ENCODE results near the gene TUBA3D. TPM values are rescaled to one million over a fixed set of nuclear protein-coding genes. Genes with fewer than 3 reads are reported as not detected.
"Not testable (repeated sequence)": the region's sequence is repeated elsewhere in the genome, so short reads cannot be mapped to it uniquely, and the experiment has no call there.

Gene TUBA3D
- total RNA-seq, 1 experiment from 2014 or later = not detected

- H3K27me3 ChIP-seq (ENCODE audit: control insufficient read depth, insufficient read depth, low read length); H3K4me1 ChIP-seq (ENCODE audit: control insufficient read depth, insufficient read depth, low read length); POLR2A ChIA-PET; H3K4me3 ChIP-seq (ENCODE audit: low read depth in 2 of 2, low read length in 2 of 2); CTCF ChIA-PET; ATAC-seq; BruUV-seq (replicated peaks); DNase-seq (ENCODE audit: low read depth, low spot score); H3K36me3 ChIP-seq (ENCODE audit: control insufficient read depth, insufficient read depth, low read length); in situ Hi-C loops (cut with HindIII; ENCODE audit: low pct_unique_long_range_greater_than_20kb, low sequenced_read_pairs); H3K9me3 ChIP-seq (ENCODE audit: control insufficient read depth, insufficient read depth, low read depth, low read length); H3K27ac ChIP-seq (ENCODE audit: low read length); intact Hi-C loops (cut with micrococcal nuclease; ENCODE audit: unreplicated experiment): not testable (repeated sequence)
Observed at GRCh38 chr2:131470944-131471343, 5.0 kb upstream of the TUBA3D start.

GRCh38 chr2:131471624-131472023, 4.3 kb upstream of the TUBA3D start:
- CTCF ChIA-PET = not testable (repeated sequence)

GRCh38 chr2:131473266-131473665, 2.7 kb upstream of the TUBA3D start:
- H3K9me3 ChIP-seq (ENCODE audit: control insufficient read depth, insufficient read depth, low read depth, low read length); DNase-seq (ENCODE audit: low read depth, low spot score); in situ Hi-C loops (cut with HindIII; ENCODE audit: low pct_unique_long_range_greater_than_20kb, low sequenced_read_pairs); CTCF ChIA-PET; POLR2A ChIA-PET; H3K4me1 ChIP-seq (ENCODE audit: control insufficient read depth, insufficient read depth, low read length); ATAC-seq; H3K27ac ChIP-seq (ENCODE audit: low read length); H3K27me3 ChIP-seq (ENCODE audit: control insufficient read depth, insufficient read depth, low read length); H3K4me3 ChIP-seq (ENCODE audit: low read depth in 2 of 2, low read length in 2 of 2); intact Hi-C loops (cut with micrococcal nuclease; ENCODE audit: unreplicated experiment); BruUV-seq (replicated peaks); H3K36me3 ChIP-seq (ENCODE audit: control insufficient read depth, insufficient read depth, low read length): not testable (repeated sequence)

More at GRCh38 chr2:131471624-131472023, 4.3 kb upstream of the TUBA3D start:
- H3K9me3 ChIP-seq (ENCODE audit: control insufficient read depth, insufficient read depth, low read depth, low read length); H3K4me1 ChIP-seq (ENCODE audit: control insufficient read depth, insufficient read depth, low read length); intact Hi-C loops (cut with micrococcal nuclease; ENCODE audit: unreplicated experiment); DNase-seq (ENCODE audit: low read depth, low spot score); H3K36me3 ChIP-seq (ENCODE audit: control insufficient read depth, insufficient read depth, low read length); H3K4me3 ChIP-seq (ENCODE audit: low read depth in 2 of 2, low read length in 2 of 2); POLR2A ChIA-PET; ATAC-seq; H3K27ac ChIP-seq (ENCODE audit: low read length); BruUV-seq (replicated peaks); H3K27me3 ChIP-seq (ENCODE audit: control insufficient read depth, insufficient read depth, low read length); in situ Hi-C loops (cut with HindIII; ENCODE audit: low pct_unique_long_range_greater_than_20kb, low sequenced_read_pairs): not testable (repeated sequence)

GRCh38 chr2:131476363-131476762, 444 bp downstream of the TUBA3D start:
- H3K36me3 ChIP-seq (ENCODE audit: control insufficient read depth, insufficient read depth, low read length); H3K27me3 ChIP-seq (ENCODE audit: control insufficient read depth, insufficient read depth, low read length); H3K4me3 ChIP-seq (ENCODE audit: low read depth in 2 of 2, low read length in 2 of 2); BruUV-seq (replicated peaks); CTCF ChIA-PET; ATAC-seq; H3K9me3 ChIP-seq (ENCODE audit: control insufficient read depth, insufficient read depth, low read depth, low read length); H3K27ac ChIP-seq (ENCODE audit: low read length); POLR2A ChIA-PET; DNase-seq (ENCODE audit: low read depth, low spot score); intact Hi-C loops (cut with micrococcal nuclease; ENCODE audit: unreplicated experiment); in situ Hi-C loops (cut with HindIII; ENCODE audit: low pct_unique_long_range_greater_than_20kb, low sequenced_read_pairs); H3K4me1 ChIP-seq (ENCODE audit: control insufficient read depth, insufficient read depth, low read length): not testable (repeated sequence)

- DNase-seq (ENCODE audit: low read depth, low spot score); POLR2A ChIA-PET; in situ Hi-C loops (cut with HindIII; ENCODE audit: low pct_unique_long_range_greater_than_20kb, low sequenced_read_pairs); H3K36me3 ChIP-seq (ENCODE audit: control insufficient read depth, insufficient read depth, low read length); ATAC-seq; H3K27ac ChIP-seq (ENCODE audit: low read length); intact Hi-C loops (cut with micrococcal nuclease; ENCODE audit: unreplicated experiment); CTCF ChIA-PET; H3K4me3 ChIP-seq (ENCODE audit: low read depth in 2 of 2, low read length in 2 of 2); BruUV-seq (replicated peaks); H3K4me1 ChIP-seq (ENCODE audit: control insufficient read depth, insufficient read depth, low read length); H3K27me3 ChIP-seq (ENCODE audit: control insufficient read depth, insufficient read depth, low read length); H3K9me3 ChIP-seq (ENCODE audit: control insufficient read depth, insufficient read depth, low read depth, low read length): not testable (repeated sequence)
Observed at GRCh38 chr2:131477227-131477626, 1.3 kb downstream of the TUBA3D start.

- POLR2A ChIA-PET; H3K9me3 ChIP-seq (ENCODE audit: control insufficient read depth, insufficient read depth, low read depth, low read length); H3K36me3 ChIP-seq (ENCODE audit: control insufficient read depth, insufficient read depth, low read length); in situ Hi-C loops (cut with HindIII; ENCODE audit: low pct_unique_long_range_greater_than_20kb, low sequenced_read_pairs); ATAC-seq; intact Hi-C loops (cut with micrococcal nuclease; ENCODE audit: unreplicated experiment); DNase-seq (ENCODE audit: low read depth, low spot score); H3K4me1 ChIP-seq (ENCODE audit: control insufficient read depth, insufficient read depth, low read length); H3K4me3 ChIP-seq (ENCODE audit: low read depth in 2 of 2, low read length in 2 of 2); H3K27me3 ChIP-seq (ENCODE audit: control insufficient read depth, insufficient read depth, low read length); H3K27ac ChIP-seq (ENCODE audit: low read length); BruUV-seq (replicated peaks); CTCF ChIA-PET: not testable (repeated sequence)
Observed at GRCh38 chr2:131478074-131478849, 2.3 kb downstream of the TUBA3D start.

GRCh38 chr2:131478850-131479461, 3.0 kb downstream of the TUBA3D start:
- CTCF ChIA-PET; intact Hi-C loops (cut with micrococcal nuclease; ENCODE audit: unreplicated experiment); H3K4me1 ChIP-seq (ENCODE audit: control insufficient read depth, insufficient read depth, low read length); H3K36me3 ChIP-seq (ENCODE audit: control insufficient read depth, insufficient read depth, low read length); DNase-seq (ENCODE audit: low read depth, low spot score); ATAC-seq; H3K27me3 ChIP-seq (ENCODE audit: control insufficient read depth, insufficient read depth, low read length); POLR2A ChIA-PET; H3K4me3 ChIP-seq (ENCODE audit: low read depth in 2 of 2, low read length in 2 of 2); in situ Hi-C loops (cut with HindIII; ENCODE audit: low pct_unique_long_range_greater_than_20kb, low sequenced_read_pairs); H3K27ac ChIP-seq (ENCODE audit: low read length); H3K9me3 ChIP-seq (ENCODE audit: control insufficient read depth, insufficient read depth, low read depth, low read length); BruUV-seq (replicated peaks): not testable (repeated sequence)
